Muscle of back (tissue), 11 donors: ENCODE results near the gene MIA2. TPM values are rescaled to one million over a fixed set of nuclear protein-coding genes. Genes with fewer than 3 reads are reported as not detected.
A peak's percentile ranks its signal among the peaks of the same experiment; 100 is the strongest.
"Not testable (repeated sequence)": the region's sequence is repeated elsewhere in the genome, so short reads cannot be mapped to it uniquely, and the experiment has no call there.

ENCODE experiments used
- DNase-seq, 3 donors: peaks; one replicate each; pipeline versions ENCODE4 v3.0.0 to v3.0.0-alpha.2; 2013
- polyA plus RNA-seq, 10 donors: library from polyadenylated mRNA; unstranded; fragments of 120-200 nt; gene quantifications; one replicate each; pipeline ENCODE4 v1.2.1, GENCODE V29; 2013; ENCODE audit not compliant: insufficient read length in 10 of 10

Gene MIA2
- polyA plus RNA-seq, 10 donors = 15.0 to 24.5 (median 16.9) TPM

DNA sequence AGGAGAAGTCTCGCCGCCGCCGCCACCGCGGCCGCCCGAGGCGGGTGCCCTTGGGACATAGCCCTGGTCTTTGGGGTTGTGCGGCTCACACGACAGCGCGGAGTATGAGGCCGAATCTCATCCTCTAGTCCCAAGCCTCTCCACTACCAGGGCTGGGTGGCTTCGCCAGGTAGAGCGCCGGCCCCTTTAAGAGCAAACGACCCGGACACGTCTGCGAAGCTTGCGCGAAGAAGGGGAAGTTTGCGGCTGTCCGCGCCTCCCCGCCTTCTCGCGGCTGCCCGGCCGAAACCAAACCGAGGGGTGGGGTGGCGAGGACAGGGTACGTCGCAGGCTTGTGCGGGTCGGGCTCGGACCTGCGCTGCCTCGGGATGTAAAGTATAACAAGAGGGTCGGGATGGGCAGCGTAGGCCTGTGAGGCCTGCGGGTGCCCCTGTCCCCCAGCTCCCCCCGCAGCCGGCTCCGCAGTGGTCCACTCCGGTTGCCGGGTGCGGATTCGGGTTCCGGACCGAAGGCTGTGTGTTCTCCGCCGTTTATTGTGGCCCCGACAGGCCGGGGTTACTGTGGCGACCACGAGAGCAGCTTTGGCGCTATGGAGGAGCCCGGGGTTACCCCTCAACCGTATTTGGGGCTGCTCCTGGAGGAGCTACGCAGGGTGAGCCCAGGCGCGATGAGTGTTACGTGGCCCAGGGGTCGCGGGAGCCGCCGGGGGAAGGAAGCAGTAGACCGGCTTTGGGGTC is 33.3 kb downstream of the MIA2 start:
- DNase-seq = peak; percentile 84 to 98 (median 91)

DNA sequence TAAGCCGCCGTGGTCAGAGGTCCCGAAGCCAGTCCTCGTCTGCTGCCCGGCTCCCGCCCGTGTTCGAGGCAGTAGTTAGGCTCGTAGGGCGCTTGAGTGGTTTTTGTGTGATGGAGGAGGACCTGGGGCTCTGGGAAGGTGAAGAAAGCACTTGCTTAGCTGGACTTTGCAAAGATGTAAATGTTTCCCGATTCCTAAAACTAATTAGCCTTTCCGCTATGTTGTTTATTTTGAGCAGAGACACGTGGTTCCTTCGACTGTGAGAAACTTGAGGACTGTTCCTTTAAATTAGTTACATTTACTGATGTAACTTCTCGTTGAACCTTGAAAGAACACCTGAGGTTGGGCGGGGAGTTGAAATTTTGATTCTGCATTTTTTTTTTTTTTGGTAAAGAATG is 33.9 kb downstream of the MIA2 start:
- DNase-seq = peak in 1 of 3 donors; percentile 11

- DNase-seq = peak in 1 of 3 donors; percentile 15
Observed at GRCh38 chr14:39268393-39268792, 34.7 kb downstream of the MIA2 start.

- DNase-seq = no peak
Observed at GRCh38 chr14:39272918-39273317, 39.2 kb downstream of the MIA2 start.

- DNase-seq = no peak
Observed at GRCh38 chr14:39275395-39275794, 41.7 kb downstream of the MIA2 start.

GRCh38 chr14:39276005-39276404 is 42.3 kb downstream of the MIA2 start:
- no peak for DNase-seq

GRCh38 chr14:39276579-39277114 is 42.9 kb downstream of the MIA2 start:
- DNase-seq = no peak

DNA sequence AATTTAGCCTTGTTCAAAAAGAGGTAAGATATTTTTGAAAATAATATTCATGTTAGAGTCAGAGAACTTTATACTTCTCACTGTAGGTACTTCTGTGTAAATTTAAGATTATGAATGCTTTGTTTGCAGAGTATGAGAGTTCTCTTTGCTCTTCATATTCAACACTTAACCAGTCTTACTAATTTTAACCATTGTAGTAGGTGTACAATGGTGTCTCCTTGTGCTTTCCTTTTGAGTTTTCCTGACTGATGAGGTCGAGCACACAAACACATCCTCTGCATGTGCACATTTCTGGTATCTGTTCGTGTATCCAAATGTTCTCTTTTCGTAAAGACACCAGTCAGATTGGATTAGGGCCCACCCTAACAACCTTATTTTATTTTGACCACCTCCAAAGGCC is 45.8 kb downstream of the MIA2 start:
- DNase-seq = no peak

DNA sequence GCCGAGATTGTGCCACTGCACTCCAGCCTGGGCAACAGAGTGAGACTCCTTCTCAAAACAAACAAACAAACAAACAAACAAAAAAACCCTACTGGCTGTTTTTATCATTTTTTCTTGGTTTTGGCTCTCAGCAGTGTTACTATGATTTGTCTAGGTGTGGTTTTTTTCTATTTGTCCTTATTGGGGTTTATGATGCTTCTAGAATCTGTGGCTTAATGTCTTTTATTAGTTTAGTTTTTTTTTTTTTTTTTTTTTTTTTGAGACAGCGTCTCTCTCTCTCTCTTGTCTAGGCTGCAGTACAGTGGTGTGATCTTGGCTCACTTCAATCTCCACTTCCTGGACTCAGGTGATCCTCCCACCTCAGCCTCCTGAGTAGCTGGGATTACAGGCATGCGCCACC is 47.0 kb downstream of the MIA2 start:
- not testable (repeated sequence) for DNase-seq

GRCh38 chr14:39289523-39289922 is 55.8 kb downstream of the MIA2 start:
- no peak for DNase-seq

- DNase-seq = no peak
Observed at GRCh38 chr14:39291701-39292100, 58.0 kb downstream of the MIA2 start.

GRCh38 chr14:39293629-39294028 is 59.9 kb downstream of the MIA2 start:
- no peak for DNase-seq

GRCh38 chr14:39300389-39300788 is 66.7 kb downstream of the MIA2 start:
- DNase-seq = not testable (repeated sequence)

DNA sequence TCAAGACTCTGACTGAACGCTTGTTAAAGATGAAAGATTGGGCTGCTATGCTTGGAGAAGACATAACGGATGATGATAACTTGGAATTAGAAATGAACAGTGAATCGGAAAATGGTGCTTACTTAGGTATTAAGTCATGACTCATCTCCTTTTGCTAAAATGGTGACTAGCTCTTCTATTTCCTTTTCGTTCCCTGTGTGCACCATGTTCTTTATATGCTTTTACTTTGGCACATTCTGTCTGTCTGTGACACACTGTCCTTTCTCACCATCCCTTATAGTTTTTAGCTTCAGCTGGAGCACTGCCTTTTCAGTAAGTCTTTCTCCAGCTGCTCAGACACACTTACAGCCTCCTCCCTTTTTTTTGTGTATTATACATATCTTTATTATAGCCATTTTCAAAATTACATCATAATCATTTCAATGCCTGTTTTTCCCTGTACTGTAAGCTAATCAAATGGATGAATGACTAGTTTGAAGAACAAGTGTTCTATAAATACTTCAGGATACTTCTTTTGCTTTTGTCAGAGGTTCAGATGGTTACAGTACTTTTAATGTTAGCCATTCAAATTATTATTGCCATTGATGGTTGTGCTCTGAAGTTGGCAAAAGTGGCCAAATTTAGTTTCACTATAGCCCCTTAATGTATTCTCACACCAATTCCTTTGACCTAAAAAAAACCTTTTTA is 68.6 kb downstream of the MIA2 start:
- no peak for DNase-seq

GRCh38 chr14:39303115-39303514 is 69.4 kb downstream of the MIA2 start:
- no peak for DNase-seq

GRCh38 chr14:39307815-39308214 is 74.1 kb downstream of the MIA2 start:
- DNase-seq = no peak

DNA sequence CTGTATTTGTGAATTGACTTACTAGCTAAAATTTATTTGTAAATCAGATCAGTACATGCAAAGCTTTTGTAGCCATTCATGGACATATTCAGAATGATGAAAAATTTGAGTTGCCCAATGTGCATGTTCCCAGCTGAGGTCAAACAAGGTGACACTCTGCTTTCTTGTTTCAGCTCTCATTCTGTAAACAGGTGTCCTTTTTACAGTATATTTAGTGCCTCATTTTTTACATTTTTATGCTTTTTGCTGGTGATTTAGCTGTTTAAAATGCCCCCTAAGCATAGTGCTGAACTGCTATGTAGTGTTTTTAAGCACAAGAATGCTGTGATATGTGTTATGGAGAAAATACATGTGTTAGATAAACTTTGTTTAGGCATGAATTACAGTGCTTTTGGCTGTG is 76.3 kb downstream of the MIA2 start:
- no peak for DNase-seq

GRCh38 chr14:39315859-39316444 is 82.2 kb downstream of the MIA2 start:
- DNase-seq = no peak

DNA sequence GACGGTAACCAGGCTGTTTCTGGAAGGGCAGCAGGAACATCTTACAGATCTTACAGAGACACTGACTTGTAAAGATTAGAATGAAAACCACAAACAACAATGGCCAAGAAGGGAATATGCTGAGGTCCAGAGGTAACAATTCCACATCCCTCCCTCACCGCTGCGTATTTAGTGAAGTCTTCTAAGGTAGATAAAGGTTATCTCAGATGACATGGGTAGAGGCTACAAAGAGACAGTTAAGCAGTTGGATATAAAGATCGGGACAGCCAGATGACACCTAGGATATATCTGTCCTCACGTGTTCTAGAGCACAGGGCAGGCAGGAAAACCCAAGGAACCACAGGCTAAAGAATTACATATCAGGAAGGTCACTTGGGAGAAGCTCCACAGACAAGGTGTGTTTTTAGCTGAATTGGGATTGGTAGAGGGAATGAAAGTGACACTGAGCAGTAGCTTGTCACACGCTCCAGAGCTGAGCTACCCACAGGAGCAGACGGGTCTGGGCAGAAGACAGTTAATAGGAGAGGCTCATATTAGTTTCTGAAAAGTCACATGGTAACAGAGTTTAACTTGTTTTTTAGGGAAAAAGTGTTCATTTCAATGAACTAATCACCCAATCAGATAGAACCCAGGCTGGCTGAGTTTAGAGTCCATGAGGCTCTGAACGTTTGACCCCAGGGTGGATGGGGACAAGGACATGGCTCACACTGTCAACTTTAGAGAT is 83.3 kb downstream of the MIA2 start:
- DNase-seq = no peak

- no peak for DNase-seq
Observed at GRCh38 chr14:39318574-39318973, 84.9 kb downstream of the MIA2 start.

- DNase-seq = no peak
Observed at GRCh38 chr14:39319381-39319780, 85.7 kb downstream of the MIA2 start.

DNA sequence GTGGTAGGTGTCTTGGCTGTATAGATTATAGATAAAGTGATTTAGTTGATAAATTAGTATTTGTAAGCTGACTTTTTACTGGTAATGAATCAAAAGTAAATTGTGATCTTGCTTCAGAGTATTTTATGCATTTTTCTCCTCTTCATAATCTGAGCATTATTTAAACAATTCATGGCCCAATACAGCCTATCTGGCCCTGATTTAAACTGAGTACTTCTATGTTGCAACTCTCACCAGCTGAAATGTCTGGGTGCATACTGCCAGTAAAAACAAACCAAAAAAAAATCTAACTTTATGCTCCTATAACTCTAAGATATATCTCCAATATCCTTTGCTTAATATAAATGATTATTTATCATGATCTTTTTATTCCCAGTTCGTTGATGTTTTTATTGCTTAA is 86.6 kb downstream of the MIA2 start:
- DNase-seq = no peak
